Testis (tissue), 3 donors: ENCODE results near the gene PNPLA2. TPM values are rescaled to one million over a fixed set of nuclear protein-coding genes. Genes with fewer than 3 reads are reported as not detected.
A peak's percentile ranks its signal among the peaks of the same experiment; 100 is the strongest.

Experiments used
- DNase-seq: peaks from one replicate; pipeline ENCODE4 v3.0.0-alpha.2; 2019
- H3K27ac ChIP-seq, 2 donors: fragments of 200-600 bp; sonication (generic); one replicate each; pipeline ENCODE4 v1.5.1; 2019
- H3K27me3 ChIP-seq: fragments of 200-600 bp; sonication (generic); one replicate; pipeline ENCODE4 v1.5.1; 2019
- H3K36me3 ChIP-seq: fragments of 200-600 bp; sonication (generic); one replicate; pipeline ENCODE4 v1.5.1; 2017; ENCODE audit warnings: low read depth; ENCODE audit errors: missing control alignments
- H3K4me1 ChIP-seq: fragments of 200-600 bp; sonication (generic); one replicate; pipeline ENCODE4 v1.5.1; 2019
- H3K4me3 ChIP-seq, 2 donors: fragments of 200-600 bp; sonication (generic); one replicate each; pipeline ENCODE4 v1.5.1; 2017 to 2019
- H3K9me3 ChIP-seq: fragments of 200-600 bp; sonication (generic); one replicate; pipeline ENCODE4 v1.5.1; 2017
- CTCF ChIP-seq, 3 experiments: fragments of 450-650 bp in 2 of 3; fragments of 200-600 bp in 1 of 3; sonication (generic) in 1 of 3; IDR thresholded peaks; one replicate each; pipeline ENCODE4 v1.5.1; 2016 to 2019; ENCODE audit warnings: antibody characterized with exemption in 3 of 3, mild to moderate bottlenecking in 2 of 3, moderate library complexity in 1 of 3
- POLR2A ChIP-seq: fragments of 450-650 bp; IDR thresholded peaks from one replicate; pipeline ENCODE4 v1.6.1; 2017; ENCODE audit warnings: antibody characterized with exemption, mild to moderate bottlenecking, moderate library complexity
- WGBS, 2 donors: methylation state at CpG; one replicate each; pipeline ENCODE4 v1.1.5; 2018; 5-methylcytosine and 5-hydroxymethylcytosine counted together
- intact Hi-C: fragments of 100-400 bp; cut with DNase I; formaldehyde crosslinking; loops from one replicate; pipeline ENCODE4 v1.15.1; 2023; ENCODE audit warnings: low total_unique reads
- polyA plus RNA-seq: library from polyadenylated mRNA; stranded (reverse); fragments of 350-450 nt; fragmentation: Illumina TruSeq; extraction: RNeasy Lipid Tissue Mini Kit (QIAGEN cat#74804); gene quantifications from one replicate; pipeline ENCODE4 v1.2.3, GENCODE V29; 2014; ENCODE audit warnings: low read depth, low replicate concordance; ENCODE audit not compliant: insufficient read depth
- total RNA-seq, 2 donors: library from RNA; depleted of rRNA; stranded (reverse); fragments of >200 nt; gene quantifications; one replicate each; pipeline ENCODE4 v1.2.3, GENCODE V29; 2016

PNPLA2 gene
- total and polyA plus RNA-seq, 3 donors from 2014 or later, result 86.7 to 108 (median 96.7) TPM

GRCh38 chr11:808427-809286 lies 10.1 kb upstream of the PNPLA2 start:
- H3K27ac ChIP-seq, result peak overlapping the region; percentile 96 to 98
- DNase-seq, result no peak
- TF ChIP-seq POLR2A (no peak), CTCF (IDR thresholded peaks at IDR 0.05) (no peak)
- H3K27me3 ChIP-seq, result no peaks in the 10 kb centered on the region
- H3K9me3 ChIP-seq, result no peaks in the 10 kb centered on the region
- H3K4me1 ChIP-seq, result peaks cover 30% of the 10 kb centered on the region
- 29 to 35% methylated on average over 15 to 28 of the region's 36 CpGs for WGBS, 2 donors
- H3K36me3 ChIP-seq, result no peaks in the 10 kb centered on the region
- intact Hi-C loops, result no loop called here
- peak overlapping the region; percentile 88 to 96 for H3K4me3 ChIP-seq

GRCh38 chr11:809287-810039 lies 9.3 kb upstream of the PNPLA2 start, which contains the start of gene RPLP2:
TSS of gene RPLP2 (plus strand) at chr11:809967. CDS start at chr11:810235, 268 bp downstream.
- Histone ChIP-seq H3K9me3 (no peaks in the 10 kb centered on the region), H3K4me1 (peaks cover 22% of the 10 kb centered on the region), H3K27ac (peak within 1 kb of the TSS; percentile 96 to 98), H3K27me3 (no peaks in the 10 kb centered on the region), H3K4me3 (peak within 1 kb of the TSS; percentile 88 to 96), H3K36me3 (no peaks in the 10 kb centered on the region)
- 1% methylated on average over 61 of the region's 81 CpGs; no CpG with 5 or more reads in 1 of the 2 donors for WGBS, 2 donors
- peak in 1 of 3 experiments; percentile 8 for TF ChIP-seq CTCF (IDR thresholded peaks at IDR 0.05)
- peak; percentile 88 for TF ChIP-seq POLR2A
- intact Hi-C loops, result no loop called here
- peak; percentile 98 for DNase-seq

GRCh38 chr11:810040-810567 lies 8.6 kb upstream of the PNPLA2 start:
- Histone ChIP-seq H3K4me3 (peak overlapping the region; percentile 88 to 96), H3K4me1 (peaks cover 18% of the 10 kb centered on the region), H3K27me3 (no peaks in the 10 kb centered on the region), H3K9me3 (no peaks in the 10 kb centered on the region), H3K27ac (peak overlapping the region; percentile 96 to 98), H3K36me3 (no peaks in the 10 kb centered on the region)
- DNase-seq, result no peak
- TF ChIP-seq CTCF (IDR thresholded peaks at IDR 0.05) (peak in 1 of 3 experiments; percentile 18), POLR2A (no peak)
- intact Hi-C loops, result no loop called here
- WGBS, 2 donors, result 1 to 2% methylated on average over 17 to 36 of the region's 55 CpGs

GRCh38 chr11:811446-812245 lies 7.1 kb upstream of the PNPLA2 start:
- H3K9me3 ChIP-seq, result no peaks in the 10 kb centered on the region
- TF ChIP-seq POLR2A (no peak), CTCF (IDR thresholded peaks at IDR 0.05) (no peak)
- intact Hi-C loops, result no loop called here
- H3K36me3 ChIP-seq, result no peaks in the 10 kb centered on the region
- H3K27me3 ChIP-seq, result no peaks in the 10 kb centered on the region
- H3K4me3 ChIP-seq, result no peak overlapping the region
- H3K4me1 ChIP-seq, result peaks cover 15% of the 10 kb centered on the region
- 66 to 70% methylated on average over 13 to 14 of the region's 14 CpGs for WGBS, 2 donors
- DNase-seq, result no peak
- no peak overlapping the region for H3K27ac ChIP-seq
